GM18507 (cell line): ENCODE data around the gene IGF2R.
A peak's percentile ranks its signal among the peaks of the same experiment; 100 is the strongest.

Experiments
- DNase-seq: peaks from one replicate; pipeline ENCODE4 v3.0.0; 2011; ENCODE audit warnings: low read depth; ENCODE audit not compliant: insufficient read length; ENCODE audit errors: extremely low spot score
- FAIRE-seq: peaks from 2 replicates; lab custom pipeline; 2011; peaks lifted over from hg19 to GRCh38; lab: Jason Lieb, UNC

The IGF2R gene

GRCh38 chr6:160060920-160061447 is 92.1 kb downstream of the IGF2R start:
- no peak for DNase-seq
- FAIRE-seq = no peak

GRCh38 chr6:160063771-160064413 is 95.0 kb downstream of the IGF2R start:
- FAIRE-seq (no peak), DNase-seq (no peak)

- no peak for FAIRE-seq
- no peak for DNase-seq
Measured at GRCh38 chr6:160065200-160065599, 96.3 kb downstream of the IGF2R start.

GRCh38 chr6:160067564-160067963 is 98.7 kb downstream of the IGF2R start:
- FAIRE-seq = no peak
- no peak for DNase-seq

GRCh38 chr6:160068346-160068745 is 99.5 kb downstream of the IGF2R start:
- DNase-seq (no peak), FAIRE-seq (no peak)

- FAIRE-seq = peak; percentile 97
- peak; percentile 25 for DNase-seq
Measured at GRCh38 chr6:160069050-160069454, 100.2 kb downstream of the IGF2R start.

GRCh38 chr6:160069459-160069858 is 100.6 kb downstream of the IGF2R start:
- FAIRE-seq (no peak), DNase-seq (no peak)

- FAIRE-seq = no peak
- DNase-seq = no peak
Measured at GRCh38 chr6:160070427-160070826, 101.5 kb downstream of the IGF2R start.

GRCh38 chr6:160070831-160071230 is 101.9 kb downstream of the IGF2R start:
- DNase-seq (no peak), FAIRE-seq (no peak)

- DNase-seq (no peak), FAIRE-seq (no peak)
Measured at GRCh38 chr6:160071805-160072690, 103.2 kb downstream of the IGF2R start.

- no peak for FAIRE-seq
- no peak for DNase-seq
Measured at GRCh38 chr6:160073272-160073671, 104.4 kb downstream of the IGF2R start.

- FAIRE-seq (no peak), DNase-seq (no peak)
Measured at GRCh38 chr6:160076009-160076408, 107.1 kb downstream of the IGF2R start.

GRCh38 chr6:160077024-160077423 is 108.1 kb downstream of the IGF2R start:
- FAIRE-seq = no peak

GRCh38 chr6:160077526-160077925 is 108.6 kb downstream of the IGF2R start:
- DNase-seq = no peak
- no peak for FAIRE-seq

More at GRCh38 chr6:160077024-160077423, 108.1 kb downstream of the IGF2R start:
- DNase-seq = no peak

- no peak for FAIRE-seq
- no peak for DNase-seq
Measured at GRCh38 chr6:160078883-160079685, 110.2 kb downstream of the IGF2R start.

- no peak for FAIRE-seq
- DNase-seq = no peak
Measured at GRCh38 chr6:160079686-160080043, 110.8 kb downstream of the IGF2R start.

- DNase-seq = no peak
- no peak for FAIRE-seq
Measured at GRCh38 chr6:160080097-160080496, 111.2 kb downstream of the IGF2R start.

GRCh38 chr6:160081398-160081797 is 112.5 kb downstream of the IGF2R start:
- DNase-seq = no peak

GRCh38 chr6:160082627-160083026 is 113.7 kb downstream of the IGF2R start:
- DNase-seq (no peak), FAIRE-seq (no peak)

More at GRCh38 chr6:160081398-160081797, 112.5 kb downstream of the IGF2R start:
- FAIRE-seq = no peak
